Measurements from ENCODE around the gene OAS3.
"Not testable (repeated sequence)": the region's sequence is repeated elsewhere in the genome, so short reads cannot be mapped to it uniquely, and the experiment has no call there.

The OAS3 gene

GRCh38 chr12:112926416-112927033 lies 11.7 kb upstream of the OAS3 start:
- not testable (repeated sequence) for DNase-seq

GRCh38 chr12:112927475-112927874 lies 10.8 kb upstream of the OAS3 start:
- DNase-seq: no peak

GRCh38 chr12:112927925-112928324 lies 10.3 kb upstream of the OAS3 start:
- DNase-seq: no peak

GRCh38 chr12:112928978-112929377 lies 9.3 kb upstream of the OAS3 start:
- no peak for DNase-seq

GRCh38 chr12:112929715-112930114 lies 8.6 kb upstream of the OAS3 start:
- no peak for DNase-seq

GRCh38 chr12:112930350-112930749 lies 7.9 kb upstream of the OAS3 start:
- DNase-seq: no peak

GRCh38 chr12:112932485-112933128 lies 5.7 kb upstream of the OAS3 start:
- DNase-seq: no peak

GRCh38 chr12:112933129-112933505 lies 5.2 kb upstream of the OAS3 start:
- DNase-seq: no peak

- DNase-seq: no peak
These were observed 2.0 kb upstream of the OAS3 start for GRCh38 chr12:112936264-112936663.

- no peak for DNase-seq
These were observed 1.3 kb upstream of the OAS3 start for GRCh38 chr12:112936927-112937326.

- DNase-seq: no peak
These were observed 477 bp downstream of the OAS3 start for GRCh38 chr12:112938751-112939150.

- DNase-seq: no peak
These were observed 1.6 kb downstream of the OAS3 start for GRCh38 chr12:112939761-112940381.

- DNase-seq: no peak
These were observed 3.5 kb downstream of the OAS3 start for GRCh38 chr12:112941528-112942335.

GRCh38 chr12:112942572-112942971 lies 4.3 kb downstream of the OAS3 start:
- DNase-seq: no peak

- no peak for DNase-seq
These were observed 5.9 kb downstream of the OAS3 start for GRCh38 chr12:112944024-112944690.

- no peak for DNase-seq
These were observed 7.2 kb downstream of the OAS3 start for GRCh38 chr12:112945515-112945914.

- DNase-seq: no peak
These were observed 8.1 kb downstream of the OAS3 start for GRCh38 chr12:112946236-112947000.

GRCh38 chr12:112947314-112947713 lies 9.0 kb downstream of the OAS3 start:
- DNase-seq: no peak

- no peak for DNase-seq
These were observed 9.5 kb downstream of the OAS3 start for GRCh38 chr12:112947761-112948160.

- DNase-seq: no peak
These were observed 10.5 kb downstream of the OAS3 start for GRCh38 chr12:112948806-112949205.

GRCh38 chr12:112950701-112951100 lies 12.4 kb downstream of the OAS3 start:
- DNase-seq: no peak

- DNase-seq: not testable (repeated sequence)
These were observed 18.9 kb downstream of the OAS3 start for GRCh38 chr12:112957125-112957524.
